Heart left ventricle (tissue), 13 donors: Measurements from ENCODE around the gene ZFYVE26.

ENCODE experiments used
- CTCF ChIP-seq, 12 donors: fragments of 200-600 bp; sonication (generic) in 4 of 12; IDR thresholded peaks; one replicate each; pipeline versions ENCODE4 v1.5.0 to v1.8.0; 2018 to 2022; ENCODE audit warnings: antibody characterized with exemption in 12 of 12, mild to moderate bottlenecking in 5 of 12
- POLR2A ChIP-seq, 2 donors: fragments of 450-650 bp; IDR thresholded peaks; one replicate each; pipeline ENCODE4 v1.6.1; 2017; ENCODE audit warnings: antibody characterized with exemption in 2 of 2, mild to moderate bottlenecking in 2 of 2, moderate library complexity in 2 of 2
- donor health status: ischemic (EF 13 %, LVEDD 7.1; RV severe dilation, severe dysfunction).
- donor health status: DM: no; HTN: yes; CAD: no.
- donor health status: DM: no; HTN: no; CAD: no.
- donor health status: ischemic (EF 25% LVEDD 6.9; RV normal size, moderate dysfunction).
- donor health status: ischemic (EF 25% LVEDD 5.7; RV mildly dilated, moderate dysfunction).
- donor health status: ischemic (EF 35%, LVEDD 5.7; RV mildly dilated, moderate dysfunction).
- donor health status: nonischemic (EF 11% LVEDD 7.7; RV severe dilation, severe dysfunction).
- donor health status: DM: yes; HTN: yes; CAD: no.
- donor health status: PGD.
- donor health status: ischemic (EF 29% LVEDD 5.4; RV normal size, mild dysfunction).
- donor health status: nonischemic (EF 23%, LVEDD 6.1; RV moderate dilation, normal function).

GRCh38 chr14:67831113-67831512, 14.7 kb upstream of the ZFYVE26 start:
- TF ChIP-seq POLR2A (IDR thresholded peaks at IDR 0.05) (no peak), CTCF (IDR thresholded peaks at IDR 0.05) (no peak)
